Mesenchymal stem cell (in vitro differentiated cells and primary cell): Measurements from ENCODE around the gene RBM20.
A peak's percentile ranks its signal among the peaks of the same experiment; 100 is the strongest.
"Not testable (repeated sequence)": the region's sequence is repeated elsewhere in the genome, so short reads cannot be mapped to it uniquely, and the experiment has no call there.

Experiments used
- DNase-seq: peaks from one replicate; pipeline ENCODE4 v3.0.0-alpha.2; 2013
- H2AFZ ChIP-seq: one replicate; pipeline ENCODE4 v1.6.1; 2013; ENCODE audit warnings: low read depth, mild to moderate bottlenecking, control low read depth, inconsistent platforms, low read length, moderate library complexity
- H2AK5ac ChIP-seq: 2 replicates; pipeline ENCODE4 v1.6.1; 2013; ENCODE audit warnings: low read length, moderate library complexity, mild to moderate bottlenecking, inconsistent platforms; ENCODE audit not compliant: severe bottlenecking
- H2BK120ac ChIP-seq: one replicate; pipeline ENCODE4 v1.6.1; 2013; ENCODE audit warnings: low read depth, mild to moderate bottlenecking, inconsistent platforms, low read length, moderate library complexity
- H2BK12ac ChIP-seq, 2 experiments: one replicate each; pipeline ENCODE4 v1.6.1; 2013; ENCODE audit warnings: inconsistent platforms in 2 of 2, low read length in 2 of 2, mild to moderate bottlenecking in 2 of 2, moderate library complexity in 2 of 2, control low read depth in 1 of 2
- H2BK15ac ChIP-seq: one replicate; pipeline ENCODE4 v1.6.1; 2013; ENCODE audit warnings: mild to moderate bottlenecking, low read depth, inconsistent platforms; ENCODE audit not compliant: poor library complexity, severe bottlenecking
- H2BK5ac ChIP-seq: 2 replicates; pipeline ENCODE4 v1.6.1; 2013; ENCODE audit warnings: low read depth, mild to moderate bottlenecking, low read length, control low read depth, inconsistent platforms; ENCODE audit not compliant: poor library complexity, severe bottlenecking
- H3K14ac ChIP-seq, 2 experiments: one replicate each; pipeline ENCODE4 v1.6.1; 2013; ENCODE audit warnings: inconsistent platforms in 2 of 2, low read length in 2 of 2, control low read depth in 1 of 2, mild to moderate bottlenecking in 1 of 2, moderate library complexity in 1 of 2
- H3K18ac ChIP-seq, 2 experiments: one replicate each; pipeline ENCODE4 v1.6.1; 2013; ENCODE audit warnings: inconsistent platforms in 2 of 2, low read length in 2 of 2, control low read depth in 1 of 2, low read depth in 1 of 2, mild to moderate bottlenecking in 1 of 2
- H3K23ac ChIP-seq, 2 experiments: one replicate each; pipeline ENCODE4 v1.6.1; 2013; ENCODE audit warnings: inconsistent platforms in 2 of 2, low read length in 2 of 2, mild to moderate bottlenecking in 2 of 2, moderate library complexity in 2 of 2, control low read depth in 1 of 2
- H3K27ac ChIP-seq: 2 replicates; pipeline ENCODE4 v1.5.1; 2013; ENCODE audit warnings: mild to moderate bottlenecking, moderate library complexity, low read length, control low read depth, inconsistent platforms; ENCODE audit not compliant: poor library complexity, severe bottlenecking
- H3K27me3 ChIP-seq, 2 experiments: 2 replicates each; pipeline versions ENCODE4 v1.6.1 to v1.7.0; 2013; ENCODE audit warnings: low read length in 2 of 2, mild to moderate bottlenecking in 2 of 2, moderate library complexity in 2 of 2, control low read depth in 1 of 2, inconsistent platforms in 1 of 2; ENCODE audit not compliant: control insufficient read depth in 1 of 2, insufficient read depth in 1 of 2
- H3K36me3 ChIP-seq, 2 experiments: 2 replicates each; pipeline versions ENCODE4 v1.6.1 to v1.7.0; 2013; ENCODE audit warnings: low read length in 2 of 2, control low read depth in 1 of 2, inconsistent platforms in 1 of 2, low read depth in 1 of 2, mild to moderate bottlenecking in 1 of 2; ENCODE audit not compliant: insufficient read depth in 2 of 2, control insufficient read depth in 1 of 2
- H3K4ac ChIP-seq, 2 experiments: one replicate each; pipeline ENCODE4 v1.6.1; 2013; ENCODE audit warnings: inconsistent platforms in 2 of 2, low read length in 2 of 2, mild to moderate bottlenecking in 2 of 2, moderate library complexity in 2 of 2, control low read depth in 1 of 2, low read depth in 1 of 2
- H3K4me1 ChIP-seq: 2 replicates; pipeline ENCODE4 v1.6.1; 2013; ENCODE audit warnings: low read depth, low read length, control low read depth; ENCODE audit not compliant: control insufficient read depth, insufficient read depth
- H3K4me2 ChIP-seq: 2 replicates; pipeline ENCODE4 v1.6.1; 2013; ENCODE audit warnings: low read length, mild to moderate bottlenecking, inconsistent platforms; ENCODE audit not compliant: poor library complexity, severe bottlenecking
- H3K4me3 ChIP-seq, 2 experiments: 2 replicates each; pipeline versions ENCODE4 v1.5.1 to v1.7.0; 2013; ENCODE audit warnings: low read length in 2 of 2, mild to moderate bottlenecking in 2 of 2, control low read depth in 1 of 2, low read depth in 1 of 2; ENCODE audit not compliant: insufficient read depth in 1 of 2
- H3K79me1 ChIP-seq: replicated peaks from 2 replicates; pipeline ENCODE4 v1.6.1; 2013; ENCODE audit warnings: mild to moderate bottlenecking, control low read depth, low read length, inconsistent platforms; ENCODE audit not compliant: poor library complexity, severe bottlenecking
- H3K9ac ChIP-seq: 2 replicates; pipeline ENCODE4 v1.7.0; 2013; ENCODE audit warnings: mild to moderate bottlenecking, low read length, moderate library complexity
- H3K9me3 ChIP-seq: 2 replicates; pipeline ENCODE4 v1.7.0; 2013; ENCODE audit warnings: mild to moderate bottlenecking, low read length; ENCODE audit not compliant: control insufficient read depth
- H4K8ac ChIP-seq: one replicate; pipeline ENCODE4 v1.6.1; 2013; ENCODE audit warnings: inconsistent platforms, mild to moderate bottlenecking, low read length, moderate library complexity
- H4K91ac ChIP-seq: one replicate; pipeline ENCODE4 v1.6.1; 2013; ENCODE audit warnings: mild to moderate bottlenecking, low read length, inconsistent platforms
- WGBS: methylation state at CpG from one replicate; pipeline ENCODE4 v1.1.7; 2013; ENCODE audit warnings: mixed read lengths; 5-methylcytosine and 5-hydroxymethylcytosine counted together

RBM20 gene

DNA sequence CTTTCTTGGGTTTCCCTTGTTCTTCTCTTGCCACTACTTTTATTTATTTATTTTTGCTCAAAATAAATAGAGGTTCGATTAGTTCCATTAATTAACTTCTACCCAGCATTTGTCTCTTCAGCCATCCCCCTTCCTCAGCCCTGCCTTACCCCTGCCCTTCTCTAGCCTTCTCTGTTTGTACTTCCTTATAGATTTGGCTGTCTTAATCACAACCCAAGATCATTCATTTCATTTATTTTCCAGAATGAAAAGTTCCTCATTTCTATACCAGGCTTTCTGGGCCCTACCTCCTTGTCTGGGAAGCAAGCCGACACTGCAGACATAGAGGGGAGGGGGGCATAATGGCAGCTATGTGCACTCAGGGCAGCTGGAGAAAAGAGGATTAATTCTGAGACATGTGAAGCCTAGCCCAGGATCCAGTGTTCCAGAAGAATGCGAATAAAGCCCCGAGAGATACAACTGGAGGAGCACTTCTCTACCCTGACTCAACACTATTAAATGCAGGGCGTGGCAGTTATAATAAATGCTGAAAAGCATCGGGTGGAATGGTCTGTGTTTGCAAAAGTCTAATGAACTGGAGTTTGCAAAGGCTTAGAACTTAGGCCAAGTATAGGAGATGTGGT lies 221.2 kb downstream of the RBM20 start:
- Histone ChIP-seq H3K36me3 (no peaks in the 10 kb centered on the region), H3K4me2 (no peak overlapping the region), H3K27me3 (no peaks in the 10 kb centered on the region), H3K18ac (no peak overlapping the region), H3K4ac (no peak overlapping the region), H3K4me1 (no peaks in the 10 kb centered on the region), H2BK12ac (no peak overlapping the region), H2AK5ac (no peak overlapping the region), H3K23ac (no peak overlapping the region), H3K9me3 (no peaks in the 10 kb centered on the region), H2BK5ac (no peak overlapping the region), H3K14ac (no peak overlapping the region), H3K9ac (peak overlapping the region; percentile 72), H4K91ac (no peak overlapping the region), H3K79me1 (no peaks in the 10 kb centered on the region), H2AFZ (no peak overlapping the region), H3K4me3 (peak overlapping the region in 1 of 2 experiments; percentile 24), H4K8ac (peak overlapping the region; percentile 76), H3K27ac (no peak overlapping the region), H2BK15ac (no peak overlapping the region), H2BK120ac (no peak overlapping the region)
- no peak for DNase-seq
- WGBS, result 53% methylated on average over 6 of the region's 6 CpGs

DNA sequence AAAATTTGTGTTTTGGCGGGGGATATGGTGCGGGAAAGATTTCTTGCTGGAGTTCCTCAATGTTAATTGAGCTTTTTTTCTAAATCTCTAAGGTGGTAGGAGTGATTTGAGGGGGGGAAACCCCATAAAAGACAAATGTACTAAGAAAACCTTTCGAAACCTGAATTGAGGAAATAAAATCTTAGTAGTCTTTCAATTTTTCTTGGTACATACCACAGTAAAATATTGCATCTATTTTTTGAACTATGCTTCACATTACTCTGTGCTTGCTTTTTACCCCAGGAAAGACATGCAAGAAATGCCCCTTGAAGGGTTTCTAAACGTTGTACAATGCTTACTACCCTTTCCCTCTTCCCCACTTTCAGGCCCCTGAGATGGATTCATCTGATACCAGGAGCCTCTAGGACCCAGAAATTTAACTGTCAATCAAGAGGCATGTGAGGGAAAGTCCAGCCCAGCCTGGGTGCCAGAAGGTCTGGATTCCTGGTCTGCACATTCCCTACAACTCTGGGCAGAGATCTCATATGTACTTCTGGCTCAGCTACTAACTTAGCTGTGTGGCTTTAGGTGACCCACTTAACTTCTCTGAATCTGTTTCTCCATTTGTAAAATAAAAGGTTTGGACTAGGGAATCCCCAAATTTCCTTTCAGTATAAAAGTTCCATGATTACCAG lies 221.8 kb downstream of the RBM20 start:
- DNase-seq, result no peak
- 92% methylated on average over 4 of the region's 4 CpGs for WGBS

DNA sequence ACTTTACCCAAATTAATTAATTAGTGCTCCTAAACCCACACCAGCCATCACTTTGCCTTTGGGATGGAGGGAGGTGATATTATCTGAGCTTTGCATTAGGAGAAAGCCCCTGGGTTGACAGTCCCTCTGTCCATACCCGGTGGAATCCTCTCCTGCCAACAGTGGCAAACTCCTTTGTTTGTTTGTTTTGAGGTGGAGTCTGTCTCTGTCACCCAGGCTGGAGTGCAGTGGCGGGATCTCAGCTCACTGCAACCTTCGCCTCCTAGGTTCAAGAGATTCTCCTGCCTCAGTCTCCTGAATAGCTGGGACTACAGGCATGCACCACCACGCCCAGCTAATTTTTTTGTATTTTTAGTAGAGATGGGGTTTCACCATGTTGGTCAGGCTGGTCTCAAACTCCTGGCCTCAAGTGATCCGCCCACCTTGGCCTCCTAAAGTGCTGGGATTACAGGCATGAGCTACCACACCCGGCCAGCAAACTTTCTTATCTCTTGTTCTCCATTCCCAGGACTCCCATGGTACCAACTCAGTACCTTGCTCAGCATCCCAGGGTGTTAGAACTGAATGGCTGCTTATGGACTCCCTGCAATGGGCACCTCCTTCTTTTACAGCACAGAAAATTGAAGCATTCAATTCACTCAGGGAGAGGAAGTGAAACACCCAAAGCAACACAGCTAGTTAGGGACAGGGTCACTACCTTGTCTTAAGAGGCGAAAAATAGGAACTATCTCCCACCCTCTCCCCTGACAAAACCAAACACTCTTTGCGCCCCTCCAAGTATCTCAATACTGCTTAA lies 223.1 kb downstream of the RBM20 start:
- H3K36me3 ChIP-seq, H3K79me1 ChIP-seq, H3K4ac ChIP-seq, H4K8ac ChIP-seq, DNase-seq, H2BK120ac ChIP-seq, H2AK5ac ChIP-seq, H2BK12ac ChIP-seq, H2AFZ ChIP-seq, H3K27me3 ChIP-seq, H3K4me3 ChIP-seq, H2BK15ac ChIP-seq, H3K4me2 ChIP-seq, H2BK5ac ChIP-seq, H3K4me1 ChIP-seq, H3K14ac ChIP-seq, H3K27ac ChIP-seq, H4K91ac ChIP-seq, H3K23ac ChIP-seq, H3K9me3 ChIP-seq: not testable (repeated sequence)
- Histone ChIP-seq H3K9ac (peak overlapping the region; percentile 72), H3K18ac (peak overlapping the region in 1 of 2 experiments; percentile 9)
- 81% methylated on average over 6 of the region's 8 CpGs for WGBS

More for the DNA sequence above, 221.8 kb downstream of the RBM20 start:
- H2AK5ac ChIP-seq, result no peak overlapping the region
- peak overlapping the region in 1 of 2 experiments; percentile 24 for H2BK12ac ChIP-seq
- H4K8ac ChIP-seq, result peak overlapping the region; percentile 76
- no peak overlapping the region for H2BK5ac ChIP-seq
- H3K36me3 ChIP-seq, result no peaks in the 10 kb centered on the region
- no peak overlapping the region for H3K14ac ChIP-seq
- H3K4me2 ChIP-seq, result no peak overlapping the region
- no peak overlapping the region for H4K91ac ChIP-seq
- no peak overlapping the region for H3K23ac ChIP-seq
- H3K18ac ChIP-seq, result no peak overlapping the region
- peak overlapping the region; percentile 72 for H3K9ac ChIP-seq
- H3K4me3 ChIP-seq, result no peak overlapping the region
- H3K4ac ChIP-seq, result no peak overlapping the region
- no peak overlapping the region for H2BK15ac ChIP-seq
- H3K27ac ChIP-seq, result no peak overlapping the region
- no peaks in the 10 kb centered on the region for H3K79me1 ChIP-seq
- no peaks in the 10 kb centered on the region for H3K4me1 ChIP-seq
- H2BK120ac ChIP-seq, result no peak overlapping the region
- H3K9me3 ChIP-seq, result no peaks in the 10 kb centered on the region
- H2AFZ ChIP-seq, result no peak overlapping the region
- H3K27me3 ChIP-seq, result no peaks in the 10 kb centered on the region

DNA sequence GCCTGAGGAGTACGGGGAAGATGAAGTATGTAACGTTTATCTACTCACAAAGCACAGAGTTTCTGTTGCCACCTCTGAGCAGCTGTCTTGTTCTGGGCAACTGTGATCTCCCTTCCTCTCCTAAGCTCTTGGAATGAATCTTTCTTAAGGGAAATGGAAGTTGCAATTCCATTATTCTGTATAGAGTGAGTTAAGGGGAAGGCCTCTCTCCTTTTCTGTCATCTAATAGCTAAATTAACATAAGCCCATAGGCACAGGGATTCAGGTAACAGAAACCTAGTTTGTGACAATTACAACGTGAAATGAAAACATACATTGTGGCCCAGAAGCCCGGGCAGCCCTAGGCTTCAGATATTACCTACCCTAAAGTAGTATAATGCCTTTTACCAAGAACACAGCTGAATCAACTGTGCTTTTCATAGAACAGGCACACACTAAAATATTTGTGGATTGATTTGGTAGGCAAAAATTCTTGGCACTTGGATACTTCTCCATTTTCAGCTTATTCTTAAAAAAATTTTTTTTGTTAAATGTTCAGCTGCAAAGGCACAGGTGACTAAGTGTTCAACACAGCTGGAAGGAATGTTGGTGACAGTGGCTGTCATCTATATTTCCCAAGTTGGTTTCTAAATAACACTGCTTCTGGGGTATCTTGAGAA lies 223.8 kb downstream of the RBM20 start:
- Histone ChIP-seq H2BK120ac (no peak overlapping the region), H3K36me3 (no peaks in the 10 kb centered on the region), H3K4me2 (no peak overlapping the region), H3K9ac (no peak overlapping the region), H3K79me1 (no peaks in the 10 kb centered on the region), H2BK5ac (no peak overlapping the region), H3K18ac (no peak overlapping the region), H2AK5ac (no peak overlapping the region), H2AFZ (no peak overlapping the region), H3K23ac (no peak overlapping the region), H3K27ac (no peak overlapping the region), H2BK15ac (no peak overlapping the region), H3K4me3 (no peak overlapping the region), H3K14ac (no peak overlapping the region), H3K4me1 (peaks cover 2% of the 10 kb centered on the region), H3K9me3 (no peaks in the 10 kb centered on the region), H3K4ac (no peak overlapping the region), H4K8ac (no peak overlapping the region), H4K91ac (no peak overlapping the region), H3K27me3 (no peaks in the 10 kb centered on the region), H2BK12ac (no peak overlapping the region)
- no peak for DNase-seq
- WGBS, result 71% methylated on average over 4 of the region's 4 CpGs
